CD4-positive, alpha-beta T cell (primary cell): ENCODE measurements around the gene MPHOSPH9. TPM values are rescaled to one million over a fixed set of nuclear protein-coding genes. Genes with fewer than 3 reads are reported as not detected.
A peak's percentile ranks its signal among the peaks of the same experiment; 100 is the strongest.
"Not testable (repeated sequence)": the region's sequence is repeated elsewhere in the genome, so short reads cannot be mapped to it uniquely, and the experiment has no call there.

Source experiments
- ATAC-seq: fragments of 200-7000 bp; cut with Tn5 transposase; one replicate; pipeline ENCODE4 v1.10.0; 2022; ENCODE audit warnings: mild to moderate bottlenecking; ENCODE audit not compliant: poor library complexity
- CTCF ChIA-PET: fragments of 350-600 bp; sonication (Branson Sonifier 250); formaldehyde crosslinking; loops from one replicate; lab custom pipeline; 2021; ENCODE audit warnings: antibody characterized with exemption, inconsistent platforms; lab: Charles Lee
- POLR2A ChIA-PET: fragments of 350-600 bp; sonication (Branson Sonifier 250); formaldehyde crosslinking; loops from one replicate; lab custom pipeline; 2021; ENCODE audit warnings: antibody characterized with exemption, inconsistent platforms; lab: Charles Lee
- DNase-seq, 14 experiments: peaks; one replicate each; pipeline ENCODE4 v3.0.0-alpha.2; 2013 to 2020; ENCODE audit warnings: mixed read lengths in 2 of 14
- H3K27ac ChIP-seq, 2 donors: one replicate each; pipeline versions ENCODE4 v1.5.1 to v1.7.0; 2013; ENCODE audit warnings: low read length in 2 of 2, low read depth in 1 of 2, mild to moderate bottlenecking in 1 of 2
- H3K27me3 ChIP-seq, 2 experiments: 1 replicate in 1 of 2; 2 replicates in 1 of 2; pipeline versions ENCODE4 v1.6.1 to v1.7.0; 2013; ENCODE audit warnings: low read length in 2 of 2, control low read depth in 1 of 2, mild to moderate bottlenecking in 1 of 2, moderate library complexity in 1 of 2; ENCODE audit not compliant: insufficient read depth in 2 of 2, control insufficient read depth in 1 of 2
- H3K36me3 ChIP-seq: one replicate; pipeline ENCODE4 v1.6.1; 2013; ENCODE audit warnings: low read length, control low read depth; ENCODE audit not compliant: insufficient read depth
- H3K4me1 ChIP-seq: one replicate; pipeline ENCODE4 v1.6.1; 2013; ENCODE audit warnings: low read length, control low read depth; ENCODE audit not compliant: insufficient read depth
- H3K4me3 ChIP-seq: one replicate; pipeline ENCODE4 v1.5.1; 2013; ENCODE audit warnings: mild to moderate bottlenecking, low read length, moderate library complexity
- H3K9me3 ChIP-seq, 2 experiments: 1 replicate in 1 of 2; 2 replicates in 1 of 2; pipeline versions ENCODE4 v1.6.1 to v1.7.0; 2013; ENCODE audit warnings: low read length in 2 of 2, mild to moderate bottlenecking in 2 of 2, control low read depth in 1 of 2, moderate library complexity in 1 of 2; ENCODE audit not compliant: control insufficient read depth in 1 of 2, insufficient read depth in 1 of 2
- H3K27ac Mint-ChIP-seq: one replicate; pipeline ENCODE4 v1.8.0; 2020; ENCODE audit warnings: mixed read lengths
- H3K27me3 Mint-ChIP-seq: one replicate; pipeline ENCODE4 v1.8.0; 2021; ENCODE audit warnings: mixed read lengths
- H3K36me3 Mint-ChIP-seq: one replicate; pipeline ENCODE4 v1.8.0; 2021; ENCODE audit warnings: low read depth, mixed read lengths
- H3K4me1 Mint-ChIP-seq: one replicate; pipeline ENCODE4 v1.8.0; 2021; ENCODE audit warnings: low read depth, mixed read lengths
- H3K4me3 Mint-ChIP-seq: one replicate; pipeline ENCODE4 v1.8.0; 2020; ENCODE audit warnings: mild to moderate bottlenecking, mixed read lengths
- H3K9me3 Mint-ChIP-seq: one replicate; pipeline ENCODE4 v1.8.0; 2020; ENCODE audit warnings: mixed read lengths
- CTCF ChIP-seq: fragments of 200-600 bp; IDR thresholded peaks from one replicate; pipeline ENCODE4 v1.8.0; 2022; ENCODE audit warnings: antibody characterized with exemption, mild to moderate bottlenecking
- intact Hi-C, 2 experiments: fragments of 100-400 bp; cut with DNase I in 1 of 2; cut with micrococcal nuclease in 1 of 2; formaldehyde crosslinking; loops; one replicate each; pipeline versions ENCODE4 v1.15.1 to v1.9.0; 2023 to 2025; cut with DNase I, micrococcal nuclease
- total RNA-seq, 174 experiments: library from RNA in 2 of 174; stranded (reverse) in 2 of 174; gene quantifications; one replicate each; pipeline ENCODE4 v1.2.3 and lab custom pipeline; 2021 to 2026

The MPHOSPH9 gene
- total RNA-seq, 2 experiments from 2014 or later: 80.9 to 84.5 TPM

GRCh38 chr12:123225443-123225842, 7.5 kb downstream of the MPHOSPH9 start:
- ChIA-PET POLR2A (interaction anchor here (0.9 to 6.0 kb wide), 3 partner anchors 8 to 250 kb away, joined by 3 to 216 read pairs (median 4); partner anchors contain the start of genes MPHOSPH9, MTRFR and OGFOD2), CTCF (interaction anchor here (0.6 to 3.2 kb wide), 2 partner anchors 13 to 57 kb away, joined by 3 to 39 read pairs; no protein-coding TSS in a partner anchor)
- H3K27ac ChIP-seq: no peak overlapping the region
- H3K4me1 ChIP-seq: peaks cover 35% of the 10 kb centered on the region
- Mint-ChIP-seq H3K27ac (peak overlapping the region; percentile 80), H3K36me3 (peaks cover 45% of the 10 kb centered on the region), H3K4me3 (no peak overlapping the region), H3K4me1 (peaks cover 54% of the 10 kb centered on the region), H3K9me3 (no peaks in the 10 kb centered on the region), H3K27me3 (no peaks in the 10 kb centered on the region)
- no peak overlapping the region for H3K4me3 ChIP-seq
- TF ChIP-seq CTCF: no peak
- H3K27me3 ChIP-seq: no peaks in the 10 kb centered on the region
- no peaks in the 10 kb centered on the region for H3K9me3 ChIP-seq
- H3K36me3 ChIP-seq: peaks cover 29% of the 10 kb centered on the region
- intact Hi-C loops: no loop called here
- no peak for DNase-seq
- no peak for ATAC-seq

- H3K36me3 Mint-ChIP-seq: peaks cover 58% of the 10 kb centered on the region
- peaks cover 36% of the 10 kb centered on the region for H3K4me1 Mint-ChIP-seq
- H3K9me3 ChIP-seq: no peaks in the 10 kb centered on the region
- H3K27ac Mint-ChIP-seq: peak overlapping the region; percentile 92
- intact Hi-C loops: loop anchor here in 1 of 2 experiments (1.0 kb wide), 2 partner anchors 10 to 15 kb away; partner anchors contain the start of genes MPHOSPH9 and MTRFR
- peaks cover 33% of the 10 kb centered on the region for H3K36me3 ChIP-seq
- peaks cover 28% of the 10 kb centered on the region for H3K4me1 ChIP-seq
- H3K4me3 Mint-ChIP-seq: peak overlapping the region; percentile 78
- ATAC-seq: peak; percentile 94
- POLR2A ChIA-PET: interaction anchor here (0.7 to 6.0 kb wide), 17 partner anchors 9 to 489 kb away, joined by 3 to 216 read pairs (median 4); partner anchors contain the start of genes ATP6V0A2, MPHOSPH9, MTRFR and OGFOD2
- H3K27me3 ChIP-seq: no peaks in the 10 kb centered on the region
- DNase-seq: peak; percentile 26 to 85 (median 41)
- CTCF ChIA-PET: interaction anchor here (1.1 to 3.2 kb wide), 5 partner anchors 8 to 180 kb away, joined by 3 to 39 read pairs (median 6); partner anchors contain the start of genes MPHOSPH9 and MTRFR
- no peaks in the 10 kb centered on the region for H3K27me3 Mint-ChIP-seq
- peak overlapping the region; percentile 41 for H3K4me3 ChIP-seq
- TF ChIP-seq CTCF: no peak
- H3K27ac ChIP-seq: peak overlapping the region; percentile 53 to 75
- no peaks in the 10 kb centered on the region for H3K9me3 Mint-ChIP-seq
These were observed 9.7 kb downstream of the MPHOSPH9 start for GRCh38 chr12:123223241-123223668.

GRCh38 chr12:123207815-123208214, 25.1 kb downstream of the MPHOSPH9 start:
- DNase-seq, H3K27me3 ChIP-seq, H3K27ac ChIP-seq, intact Hi-C loops, H3K4me3 Mint-ChIP-seq, H3K9me3 Mint-ChIP-seq, H3K4me1 ChIP-seq, H3K4me1 Mint-ChIP-seq, H3K27ac Mint-ChIP-seq, POLR2A ChIA-PET, H3K27me3 Mint-ChIP-seq, ATAC-seq, H3K9me3 ChIP-seq, H3K4me3 ChIP-seq: not testable (repeated sequence)
- H3K36me3 Mint-ChIP-seq: peaks cover 76% of the 10 kb centered on the region
- CTCF ChIA-PET: interaction anchor here (0.7 to 1.5 kb wide), 2 partner anchors 29 to 30 kb away, joined by 3 to 4 read pairs; no protein-coding TSS in a partner anchor
- H3K36me3 ChIP-seq: peaks cover 58% of the 10 kb centered on the region

- H3K27ac ChIP-seq, H3K9me3 Mint-ChIP-seq, ATAC-seq, DNase-seq, H3K27ac Mint-ChIP-seq, H3K4me3 Mint-ChIP-seq, H3K27me3 ChIP-seq, H3K9me3 ChIP-seq, CTCF ChIA-PET, H3K4me3 ChIP-seq, H3K4me1 Mint-ChIP-seq, H3K4me1 ChIP-seq, intact Hi-C loops, POLR2A ChIA-PET, H3K27me3 Mint-ChIP-seq: not testable (repeated sequence)
- H3K36me3 ChIP-seq: peaks cover 62% of the 10 kb centered on the region
- H3K36me3 Mint-ChIP-seq: peaks cover 81% of the 10 kb centered on the region
These were observed 26.1 kb downstream of the MPHOSPH9 start for GRCh38 chr12:123206794-123207193.
